ENCODE results near the gene GUK1.

The GUK1 gene

DNA sequence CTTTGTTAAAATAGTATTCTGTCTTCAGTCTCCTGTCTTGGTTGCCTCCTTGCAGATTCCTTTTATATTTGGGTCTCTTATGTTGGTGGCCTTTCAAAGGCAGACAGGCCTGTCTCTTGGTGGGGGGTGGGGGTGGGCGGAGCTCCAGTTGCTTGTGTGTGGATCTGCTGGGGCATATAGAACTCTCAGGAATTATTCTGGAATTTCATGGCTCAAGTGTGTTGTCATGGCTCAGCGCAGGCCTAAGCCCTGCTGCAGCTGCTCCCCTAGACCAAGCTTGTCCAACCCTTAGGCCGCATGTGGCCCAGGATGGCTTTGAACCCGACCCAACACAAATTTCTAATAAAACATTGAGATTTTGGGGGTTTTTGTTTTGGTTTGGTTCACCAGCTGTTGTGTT lies 44.9 kb upstream of the GUK1 start:
- TF ChIP-seq, protein P1, sequence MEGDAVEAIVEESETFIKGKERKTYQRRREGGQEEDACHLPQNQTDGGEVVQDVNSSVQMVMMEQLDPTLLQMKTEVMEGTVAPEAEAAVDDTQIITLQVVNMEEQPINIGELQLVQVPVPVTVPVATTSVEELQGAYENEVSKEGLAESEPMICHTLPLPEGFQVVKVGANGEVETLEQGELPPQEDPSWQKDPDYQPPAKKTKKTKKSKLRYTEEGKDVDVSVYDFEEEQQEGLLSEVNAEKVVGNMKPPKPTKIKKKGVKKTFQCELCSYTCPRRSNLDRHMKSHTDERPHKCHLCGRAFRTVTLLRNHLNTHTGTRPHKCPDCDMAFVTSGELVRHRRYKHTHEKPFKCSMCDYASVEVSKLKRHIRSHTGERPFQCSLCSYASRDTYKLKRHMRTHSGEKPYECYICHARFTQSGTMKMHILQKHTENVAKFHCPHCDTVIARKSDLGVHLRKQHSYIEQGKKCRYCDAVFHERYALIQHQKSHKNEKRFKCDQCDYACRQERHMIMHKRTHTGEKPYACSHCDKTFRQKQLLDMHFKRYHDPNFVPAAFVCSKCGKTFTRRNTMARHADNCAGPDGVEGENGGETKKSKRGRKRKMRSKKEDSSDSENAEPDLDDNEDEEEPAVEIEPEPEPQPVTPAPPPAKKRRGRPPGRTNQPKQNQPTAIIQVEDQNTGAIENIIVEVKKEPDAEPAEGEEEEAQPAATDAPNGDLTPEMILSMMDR (IDR thresholded peaks at IDR 0.05; ENCODE audit: insufficient read depth, low read depth, low read length, missing control alignments), result no peak
- no peak for DNase-seq (ENCODE audit: low read depth)
- no peak overlapping the region for H3K4me3 ChIP-seq (ENCODE audit: low read depth, low read length)

DNA sequence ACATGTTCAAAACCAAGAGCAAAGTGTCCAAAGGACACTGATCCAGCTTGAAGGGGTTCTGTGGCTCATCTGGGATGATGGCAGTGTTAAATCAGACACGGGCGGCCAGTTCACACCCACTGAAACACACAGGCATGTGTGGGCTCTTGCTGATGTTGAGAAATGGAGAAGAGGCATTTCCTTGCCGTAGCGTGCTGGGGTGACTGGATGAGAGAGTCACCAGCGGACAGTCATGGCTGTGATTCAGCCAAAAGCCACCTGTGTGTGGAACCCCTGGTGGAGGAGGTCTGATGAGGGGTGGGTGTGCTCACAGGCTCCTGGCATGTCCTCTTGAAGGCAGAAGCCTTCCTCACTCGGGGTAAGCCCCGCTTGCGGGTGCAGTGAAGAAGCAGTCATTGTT lies 44.1 kb upstream of the GUK1 start:
- TF ChIP-seq, protein P1 (IDR thresholded peaks at IDR 0.05; ENCODE audit: insufficient read depth, low read depth, low read length, missing control alignments), result no peak
- no peak overlapping the region for H3K4me3 ChIP-seq (ENCODE audit: low read depth, low read length)
- DNase-seq (ENCODE audit: low read depth), result peak; percentile 0

DNA sequence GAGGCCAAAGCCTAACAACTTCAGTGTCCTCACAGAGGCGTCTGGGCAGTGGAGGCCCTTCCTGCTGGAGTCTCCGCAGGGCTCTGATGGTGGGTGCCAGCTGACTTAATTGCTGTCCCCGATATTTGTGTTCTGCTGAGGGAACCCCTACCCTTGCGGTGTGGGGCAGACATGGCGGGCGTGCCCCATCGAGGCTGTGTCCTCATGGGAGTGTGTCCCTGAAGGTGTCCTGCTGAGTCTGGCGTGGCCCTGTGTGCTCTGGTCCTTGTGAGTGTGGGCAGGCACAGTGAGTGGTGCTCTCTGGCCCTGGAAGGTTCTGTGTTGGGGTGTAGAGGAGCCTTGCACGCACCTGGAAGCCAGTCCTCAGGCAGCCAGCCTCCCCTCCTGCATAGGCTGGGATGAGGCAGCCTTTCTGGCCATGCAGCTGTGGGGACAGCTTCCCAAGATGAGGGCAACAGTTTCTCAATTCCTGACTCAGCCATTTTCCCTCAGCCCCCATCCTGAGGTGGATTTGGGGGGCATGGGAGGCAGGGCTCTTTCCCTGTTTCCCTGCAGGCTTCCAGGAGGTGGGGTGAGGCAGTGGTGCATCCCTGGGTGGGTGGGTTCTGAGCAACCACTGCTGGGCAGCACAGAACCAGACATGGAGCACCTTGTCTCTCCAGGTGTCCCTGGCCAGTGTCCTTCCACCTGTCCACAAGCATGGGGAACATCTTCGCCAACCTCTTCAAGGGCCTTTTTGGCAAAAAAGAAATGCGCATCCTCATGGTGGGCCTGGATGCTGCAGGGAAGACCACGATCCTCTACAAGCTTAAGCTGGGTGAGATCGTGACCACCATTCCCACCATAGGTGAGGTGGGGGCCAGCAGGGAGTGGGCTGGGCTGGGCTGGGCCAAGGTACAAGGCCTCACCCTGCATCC lies 43.4 kb upstream of the GUK1 start:
- H3K4me3 ChIP-seq (ENCODE audit: low read depth, low read length), result no peak overlapping the region
- no peak for DNase-seq (ENCODE audit: low read depth)
- TF ChIP-seq, protein P1 (IDR thresholded peaks at IDR 0.05; ENCODE audit: insufficient read depth, low read depth, low read length, missing control alignments), result no peak

DNA sequence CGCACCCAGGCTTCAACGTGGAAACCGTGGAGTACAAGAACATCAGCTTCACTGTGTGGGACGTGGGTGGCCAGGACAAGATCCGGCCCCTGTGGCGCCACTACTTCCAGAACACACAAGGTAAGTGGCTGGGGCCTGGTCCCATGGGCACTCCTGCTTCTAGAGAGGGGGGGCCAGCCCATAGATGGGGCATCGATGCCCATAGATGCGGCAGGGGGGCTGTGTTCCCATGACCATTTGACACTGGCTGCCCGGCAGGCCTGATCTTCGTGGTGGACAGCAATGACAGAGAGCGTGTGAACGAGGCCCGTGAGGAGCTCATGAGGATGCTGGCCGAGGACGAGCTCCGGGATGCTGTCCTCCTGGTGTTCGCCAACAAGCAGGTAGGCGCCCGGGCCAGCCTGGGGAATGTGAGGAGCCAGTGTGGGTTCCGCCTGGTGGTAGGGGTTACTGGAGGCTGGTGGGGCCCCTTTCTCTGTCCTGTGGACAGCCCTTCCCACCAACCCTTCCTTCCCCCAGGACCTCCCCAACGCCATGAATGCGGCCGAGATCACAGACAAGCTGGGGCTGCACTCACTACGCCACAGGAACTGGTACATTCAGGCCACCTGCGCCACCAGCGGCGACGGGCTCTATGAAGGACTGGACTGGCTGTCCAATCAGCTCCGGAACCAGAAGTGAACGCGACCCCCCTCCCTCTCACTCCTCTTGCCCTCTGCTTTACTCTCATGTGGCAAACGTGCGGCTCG lies 42.6 kb upstream of the GUK1 start:
- TF ChIP-seq, protein P1 (IDR thresholded peaks at IDR 0.05; ENCODE audit: insufficient read depth, low read depth, low read length, missing control alignments), result no peak
- peak; percentile 2 for DNase-seq (ENCODE audit: low read depth)
- no peak overlapping the region for H3K4me3 ChIP-seq (ENCODE audit: low read depth, low read length)

DNA sequence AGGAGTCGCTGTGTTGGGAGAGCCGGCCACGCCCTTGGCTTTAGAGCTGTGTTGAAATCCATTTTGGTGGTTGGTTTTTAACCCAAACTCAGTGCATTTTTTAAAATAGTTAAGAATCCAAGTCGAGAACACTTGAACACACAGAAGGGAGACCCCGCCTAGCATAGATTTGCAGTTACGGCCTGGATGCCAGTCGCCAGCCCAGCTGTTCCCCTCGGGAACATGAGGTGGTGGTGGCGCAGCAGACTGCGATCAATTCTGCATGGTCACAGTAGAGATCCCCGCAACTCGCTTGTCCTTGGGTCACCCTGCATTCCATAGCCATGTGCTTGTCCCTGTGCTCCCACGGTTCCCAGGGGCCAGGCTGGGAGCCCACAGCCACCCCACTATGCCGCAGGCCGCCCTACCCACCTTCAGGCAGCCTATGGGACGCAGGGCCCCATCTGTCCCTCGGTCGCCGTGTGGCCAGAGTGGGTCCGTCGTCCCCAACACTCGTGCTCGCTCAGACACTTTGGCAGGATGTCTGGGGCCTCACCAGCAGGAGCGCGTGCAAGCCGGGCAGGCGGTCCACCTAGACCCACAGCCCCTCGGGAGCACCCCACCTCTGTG lies 41.7 kb upstream of the GUK1 start:
- peak; percentile 1 for DNase-seq (ENCODE audit: low read depth)
- no peak overlapping the region for H3K4me3 ChIP-seq (ENCODE audit: low read depth, low read length)
- TF ChIP-seq, protein P1 (IDR thresholded peaks at IDR 0.05; ENCODE audit: insufficient read depth, low read depth, low read length, missing control alignments), result no peak

DNA sequence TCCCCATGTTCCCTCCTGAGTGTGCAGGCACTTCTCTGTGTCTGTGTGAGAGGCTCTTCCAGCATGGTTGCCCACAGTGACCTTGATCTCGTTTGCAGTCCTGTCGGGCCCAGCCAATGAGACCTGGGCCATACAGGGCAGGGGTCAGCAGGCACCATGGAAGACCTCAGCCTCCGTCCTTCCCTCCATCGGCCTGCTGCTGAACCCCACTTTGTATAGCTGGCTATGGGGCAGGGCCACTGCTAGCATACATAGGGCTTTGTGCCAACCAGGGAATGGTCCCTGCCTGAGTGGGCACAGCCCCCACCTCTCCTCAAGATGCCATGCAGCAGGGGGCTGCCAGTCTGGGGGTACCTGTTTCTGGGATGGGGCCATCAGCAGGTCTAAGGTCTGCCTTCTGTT lies 40.7 kb upstream of the GUK1 start:
- no peak overlapping the region for H3K4me3 ChIP-seq (ENCODE audit: low read depth, low read length)
- TF ChIP-seq, protein P1 (IDR thresholded peaks at IDR 0.05; ENCODE audit: insufficient read depth, low read depth, low read length, missing control alignments), result no peak
- no peak for DNase-seq (ENCODE audit: low read depth)
